IPS-15b (cell line): ENCODE measurements around the gene RAPGEF4.

Experiments used
- H3K27me3 ChIP-seq: one replicate; pipeline ENCODE4 v1.6.1; 2013; ENCODE audit warnings: low read length; ENCODE audit not compliant: control insufficient read depth, insufficient read depth
- H3K36me3 ChIP-seq: one replicate; pipeline ENCODE4 v1.6.1; 2013; ENCODE audit warnings: low read length; ENCODE audit not compliant: control insufficient read depth, insufficient read depth
- H3K4me1 ChIP-seq: one replicate; pipeline ENCODE4 v1.6.1; 2013; ENCODE audit warnings: mild to moderate bottlenecking, low read length; ENCODE audit not compliant: control insufficient read depth, insufficient read depth
- H3K4me3 ChIP-seq: one replicate; pipeline ENCODE4 v1.5.1; 2013; ENCODE audit warnings: low read depth, low read length
- H3K9ac ChIP-seq: one replicate; pipeline ENCODE4 v1.6.1; 2013; ENCODE audit warnings: low read depth, mild to moderate bottlenecking, low read length
- H3K9me3 ChIP-seq: one replicate; pipeline ENCODE4 v1.6.1; 2013; ENCODE audit warnings: mild to moderate bottlenecking, low read length; ENCODE audit not compliant: control insufficient read depth, insufficient read depth

The RAPGEF4 gene

DNA sequence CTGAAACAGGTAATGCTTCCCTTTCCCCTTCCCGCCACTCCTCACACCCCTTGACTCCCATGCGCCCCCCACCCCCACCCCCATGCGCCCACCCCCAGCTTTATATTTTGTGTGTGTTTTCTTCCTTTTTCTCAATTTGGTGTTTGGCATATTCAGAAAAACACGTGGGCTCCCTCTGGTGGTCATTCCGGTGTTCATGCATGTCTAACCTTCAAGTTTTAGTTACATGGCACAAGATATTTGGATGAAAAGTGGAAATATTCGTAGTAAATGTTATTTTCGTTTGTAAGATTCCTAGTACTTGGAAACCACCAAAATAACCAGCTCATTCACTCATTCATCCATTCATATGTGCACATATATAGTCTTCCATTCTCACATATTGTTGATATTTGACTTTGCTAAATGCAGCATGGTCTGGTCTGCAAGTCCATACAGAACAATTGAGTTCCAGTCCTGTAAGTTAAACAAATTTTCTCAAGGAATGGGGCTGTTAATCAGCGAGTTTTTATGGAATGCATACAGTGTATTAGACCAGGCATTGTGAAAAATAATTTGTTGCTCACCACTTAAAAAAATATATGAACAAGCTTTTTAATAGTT lies 196.4 kb downstream of the RAPGEF4 start:
- Histone ChIP-seq H3K4me1 (peaks cover 11% of the 10 kb centered on the region), H3K36me3 (no peaks in the 10 kb centered on the region), H3K27me3 (no peaks in the 10 kb centered on the region), H3K9ac (no peak overlapping the region), H3K4me3 (no peak overlapping the region), H3K9me3 (no peaks in the 10 kb centered on the region)

DNA sequence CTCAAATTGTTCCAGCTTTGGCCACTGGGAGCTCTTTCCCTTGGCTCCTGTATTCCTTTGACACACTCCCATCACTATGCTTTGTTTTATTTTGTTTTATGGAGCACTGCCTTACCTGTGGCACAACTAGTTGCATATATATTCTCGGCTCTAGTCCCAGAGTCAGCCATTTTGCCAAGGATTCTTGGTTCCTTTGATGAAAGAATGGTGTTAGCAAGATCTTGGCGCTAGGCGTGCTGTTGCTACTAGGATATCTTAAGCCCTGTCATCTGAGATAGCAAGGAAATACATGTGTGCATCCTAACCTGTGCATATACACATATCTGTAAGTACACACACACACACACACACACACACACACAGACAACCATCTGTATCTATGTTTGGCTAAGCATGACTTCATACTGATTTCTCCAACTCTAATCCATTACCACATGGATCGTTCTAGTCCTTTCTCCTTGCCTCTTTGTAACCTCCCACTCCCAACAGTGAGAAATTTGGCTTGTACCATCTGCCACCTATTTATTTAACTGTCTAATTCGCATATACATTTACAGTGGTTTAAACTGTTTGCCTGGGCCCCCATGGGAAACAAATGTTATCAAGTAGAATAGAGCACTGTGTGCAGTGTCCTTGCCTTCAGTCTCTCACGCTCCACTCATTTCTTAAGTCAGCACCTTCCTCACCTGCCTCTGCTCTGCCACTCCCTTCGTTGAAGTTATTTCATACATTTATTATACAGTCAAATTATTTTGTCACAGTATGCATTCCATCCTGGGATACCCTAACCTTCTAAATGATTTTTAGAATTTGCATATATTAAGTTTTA lies 202.5 kb downstream of the RAPGEF4 start:
- no peaks in the 10 kb centered on the region for H3K36me3 ChIP-seq
- H3K27me3 ChIP-seq, result no peaks in the 10 kb centered on the region
- no peaks in the 10 kb centered on the region for H3K4me1 ChIP-seq
- no peak overlapping the region for H3K9ac ChIP-seq
- H3K9me3 ChIP-seq, result no peaks in the 10 kb centered on the region
- H3K4me3 ChIP-seq, result no peak overlapping the region

DNA sequence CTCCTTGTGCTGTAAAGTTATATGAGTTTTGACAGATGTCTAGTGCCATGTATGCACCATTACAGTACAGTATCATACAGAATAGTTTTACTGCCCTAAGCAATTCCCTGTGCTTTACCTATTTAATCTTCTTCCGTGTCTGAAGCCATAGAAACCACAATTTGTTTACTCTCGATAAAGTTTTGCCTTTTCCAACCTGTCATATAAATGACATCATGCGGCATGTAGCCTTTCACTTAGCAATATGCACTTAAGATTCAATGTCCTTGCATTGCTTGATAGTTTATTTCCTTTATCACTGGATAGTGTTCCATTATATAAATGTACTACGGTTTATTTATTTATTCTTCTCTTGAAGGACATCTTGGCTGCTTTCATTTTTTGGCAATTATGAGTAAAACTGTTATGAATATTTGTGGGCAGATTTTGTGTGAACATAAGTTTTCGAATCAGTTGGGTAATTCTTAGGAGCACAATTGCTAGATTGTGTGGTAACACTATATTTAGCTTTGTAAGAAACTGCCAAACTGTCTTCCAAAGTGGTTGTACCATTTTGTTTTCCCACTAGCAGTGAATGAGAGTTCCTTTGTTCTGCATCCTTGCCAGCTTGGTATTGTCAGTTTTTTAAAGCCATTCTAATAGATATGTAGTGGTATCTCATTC lies 203.2 kb downstream of the RAPGEF4 start:
- H3K36me3 ChIP-seq, result no peaks in the 10 kb centered on the region
- no peaks in the 10 kb centered on the region for H3K4me1 ChIP-seq
- no peaks in the 10 kb centered on the region for H3K27me3 ChIP-seq
- no peak overlapping the region for H3K9ac ChIP-seq
- H3K9me3 ChIP-seq, result no peaks in the 10 kb centered on the region
- H3K4me3 ChIP-seq, result no peak overlapping the region

DNA sequence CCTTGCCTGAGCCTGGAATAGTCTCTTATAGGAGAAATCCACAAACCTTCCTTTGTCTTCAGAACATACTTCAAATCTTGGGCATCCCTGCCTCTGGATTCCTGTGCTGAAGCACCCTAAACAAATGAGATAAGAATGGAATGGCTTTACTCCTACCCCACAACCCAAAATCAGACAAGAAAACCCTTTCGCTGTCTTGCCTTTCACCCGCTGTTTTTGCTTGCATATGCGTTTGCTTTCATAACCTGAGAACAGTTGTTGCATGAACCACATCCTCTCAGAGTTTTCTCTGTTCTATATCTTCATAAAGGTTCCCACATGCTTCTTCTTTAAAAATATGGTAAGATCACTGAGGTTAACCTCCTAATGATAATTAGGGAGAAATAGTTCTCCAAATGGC lies 207.9 kb downstream of the RAPGEF4 start:
- no peaks in the 10 kb centered on the region for H3K9me3 ChIP-seq
- H3K4me3 ChIP-seq, result no peak overlapping the region
- H3K27me3 ChIP-seq, result no peaks in the 10 kb centered on the region
- H3K9ac ChIP-seq, result no peak overlapping the region
- peaks cover 16% of the 10 kb centered on the region for H3K4me1 ChIP-seq
- H3K36me3 ChIP-seq, result no peaks in the 10 kb centered on the region

DNA sequence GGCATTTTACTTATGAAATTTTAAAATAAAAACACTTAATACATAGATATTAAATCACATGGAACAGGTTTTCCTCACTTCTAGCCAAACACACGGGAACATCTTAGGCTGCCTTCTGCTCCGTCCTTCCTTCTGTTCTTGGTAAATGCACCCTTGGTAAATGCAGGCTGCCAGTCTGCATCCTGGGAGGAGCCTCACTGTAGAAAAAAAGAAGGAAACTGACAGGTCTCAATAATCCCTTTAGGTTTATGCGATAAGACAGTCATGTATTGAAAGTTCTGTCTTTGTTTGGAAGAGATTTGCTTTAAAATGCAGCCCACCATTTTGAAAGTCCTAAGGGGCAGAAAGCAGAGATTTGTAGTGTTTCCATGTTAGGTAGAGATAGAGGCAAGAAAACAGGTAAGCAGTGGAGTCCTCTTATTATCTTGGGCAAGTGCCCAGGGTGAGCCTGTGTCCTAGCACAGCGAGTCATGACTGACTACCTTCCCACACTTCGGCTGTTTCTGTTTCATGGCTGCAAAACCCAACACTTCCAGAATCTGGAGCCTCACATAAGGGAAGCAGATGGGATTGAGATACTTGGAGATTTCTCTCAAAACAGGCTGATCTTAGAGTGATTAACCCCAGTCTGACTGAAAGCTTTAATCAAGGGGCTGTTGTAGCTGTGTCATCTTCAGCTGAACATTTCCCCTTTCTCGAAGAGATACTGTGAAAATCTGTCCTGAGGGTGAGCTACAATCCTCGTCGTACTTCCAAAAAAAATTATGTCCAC lies 208.6 kb downstream of the RAPGEF4 start:
- Histone ChIP-seq H3K4me3 (no peak overlapping the region), H3K4me1 (peaks cover 16% of the 10 kb centered on the region), H3K9me3 (no peaks in the 10 kb centered on the region), H3K27me3 (no peaks in the 10 kb centered on the region), H3K36me3 (no peaks in the 10 kb centered on the region), H3K9ac (no peak overlapping the region)

DNA sequence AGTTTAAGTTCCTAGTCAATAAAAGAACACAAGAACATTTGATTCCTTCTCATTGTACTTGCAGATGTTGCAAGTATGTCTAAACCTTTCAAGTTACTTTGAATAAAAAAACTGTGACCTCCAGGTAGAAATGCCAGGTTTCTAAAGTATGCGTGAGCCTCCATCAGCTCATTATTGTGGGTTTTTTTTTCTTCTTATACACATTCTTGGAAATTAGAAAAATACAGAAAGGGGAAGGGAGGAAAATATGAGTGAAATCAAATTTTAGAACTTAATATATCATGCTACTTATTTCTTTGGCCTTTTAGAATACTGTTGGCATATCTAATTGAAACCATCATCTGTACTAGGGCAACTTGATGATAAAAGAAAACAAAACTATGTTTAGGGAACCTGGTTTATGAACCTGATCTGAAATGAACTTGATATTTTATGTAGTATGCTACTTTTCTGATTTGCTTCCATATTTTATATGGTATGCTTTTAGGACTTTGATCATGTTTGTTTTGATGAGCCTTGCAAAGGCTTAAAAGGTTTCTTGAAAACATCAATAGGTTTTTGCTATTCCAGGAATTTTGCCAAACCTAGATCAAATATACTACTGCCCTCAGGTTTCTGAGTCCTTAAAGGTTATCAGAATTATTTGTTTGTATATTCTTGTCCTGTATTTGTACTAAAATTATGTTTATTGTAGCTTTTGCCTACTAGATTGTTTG lies 209.3 kb downstream of the RAPGEF4 start:
- Histone ChIP-seq H3K36me3 (no peaks in the 10 kb centered on the region), H3K9ac (no peak overlapping the region), H3K27me3 (no peaks in the 10 kb centered on the region), H3K4me3 (no peak overlapping the region), H3K4me1 (peaks cover 16% of the 10 kb centered on the region), H3K9me3 (no peaks in the 10 kb centered on the region)

DNA sequence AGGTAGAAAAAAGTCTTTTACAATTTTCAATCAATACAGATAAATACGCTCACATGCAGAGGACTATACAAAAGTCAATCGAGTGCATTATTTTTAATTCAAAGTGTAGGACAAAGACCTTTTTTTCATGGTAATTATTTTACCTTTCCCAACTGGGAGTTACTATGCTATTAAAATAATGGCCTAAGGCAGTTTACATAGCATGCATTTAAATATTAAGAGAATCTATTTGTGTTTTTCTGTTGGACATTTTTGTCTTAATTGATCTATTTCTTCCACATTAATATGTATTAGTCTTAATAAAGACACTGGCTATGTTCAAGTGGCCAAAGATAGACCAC lies 209.8 kb downstream of the RAPGEF4 start:
- no peak overlapping the region for H3K9ac ChIP-seq
- no peaks in the 10 kb centered on the region for H3K27me3 ChIP-seq
- peaks cover 16% of the 10 kb centered on the region for H3K4me1 ChIP-seq
- H3K9me3 ChIP-seq, result no peaks in the 10 kb centered on the region
- H3K4me3 ChIP-seq, result no peak overlapping the region
- H3K36me3 ChIP-seq, result no peaks in the 10 kb centered on the region

DNA sequence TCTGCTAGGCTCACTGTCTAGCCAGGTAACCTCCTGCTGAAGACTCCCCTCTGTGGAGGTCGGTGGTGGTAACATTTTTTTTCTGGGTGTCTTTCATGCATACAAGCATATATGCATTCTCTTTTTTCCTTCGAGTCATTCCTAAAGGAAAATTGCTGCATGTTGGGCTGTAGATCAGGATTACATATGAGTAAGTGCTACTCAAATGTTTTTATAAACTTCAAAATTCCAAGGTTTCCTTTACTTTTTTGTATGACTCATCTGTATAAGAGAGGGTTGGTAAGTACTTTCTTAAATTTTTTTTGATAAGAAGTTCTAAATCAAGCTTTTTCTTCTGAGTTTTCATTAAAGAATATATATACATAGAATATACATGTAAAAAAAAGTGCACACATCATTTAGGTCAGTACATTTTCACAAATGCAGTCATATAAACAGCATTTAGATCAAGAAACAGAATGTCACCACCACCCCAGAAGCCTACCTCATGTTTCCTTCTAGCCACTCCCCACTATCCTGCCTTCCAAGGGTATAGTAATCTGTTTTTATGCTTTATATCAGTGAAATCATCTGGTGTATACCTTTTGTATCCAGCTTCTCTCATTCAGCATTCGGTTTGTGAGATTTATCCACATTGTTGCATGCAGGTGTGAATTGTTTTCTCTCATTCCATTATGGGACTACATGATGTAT lies 212.0 kb downstream of the RAPGEF4 start:
- Histone ChIP-seq H3K9me3 (no peaks in the 10 kb centered on the region), H3K4me1 (peaks cover 16% of the 10 kb centered on the region), H3K9ac (no peak overlapping the region), H3K27me3 (no peaks in the 10 kb centered on the region), H3K36me3 (no peaks in the 10 kb centered on the region), H3K4me3 (no peak overlapping the region)

DNA sequence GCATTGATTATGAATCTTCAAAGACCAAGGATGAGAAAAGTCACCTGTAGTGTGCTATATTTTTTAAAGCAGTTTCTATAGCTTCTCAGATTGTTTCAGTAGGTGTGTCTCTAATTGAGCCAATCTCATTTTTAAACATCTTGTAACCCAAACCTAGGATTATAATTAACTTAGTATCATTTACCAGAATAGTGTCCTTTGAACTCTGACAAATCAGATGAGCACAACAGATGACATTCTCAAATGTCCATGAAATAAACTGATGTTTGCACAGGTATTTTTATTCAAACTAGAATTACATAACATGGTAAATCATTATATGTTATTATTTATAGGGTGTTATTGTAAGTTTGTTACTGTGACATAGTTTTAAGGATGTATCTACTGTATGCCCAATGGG lies 213.9 kb downstream of the RAPGEF4 start:
- no peaks in the 10 kb centered on the region for H3K9me3 ChIP-seq
- no peaks in the 10 kb centered on the region for H3K27me3 ChIP-seq
- peaks cover 11% of the 10 kb centered on the region for H3K4me1 ChIP-seq
- no peak overlapping the region for H3K4me3 ChIP-seq
- H3K9ac ChIP-seq, result no peak overlapping the region
- H3K36me3 ChIP-seq, result no peaks in the 10 kb centered on the region

DNA sequence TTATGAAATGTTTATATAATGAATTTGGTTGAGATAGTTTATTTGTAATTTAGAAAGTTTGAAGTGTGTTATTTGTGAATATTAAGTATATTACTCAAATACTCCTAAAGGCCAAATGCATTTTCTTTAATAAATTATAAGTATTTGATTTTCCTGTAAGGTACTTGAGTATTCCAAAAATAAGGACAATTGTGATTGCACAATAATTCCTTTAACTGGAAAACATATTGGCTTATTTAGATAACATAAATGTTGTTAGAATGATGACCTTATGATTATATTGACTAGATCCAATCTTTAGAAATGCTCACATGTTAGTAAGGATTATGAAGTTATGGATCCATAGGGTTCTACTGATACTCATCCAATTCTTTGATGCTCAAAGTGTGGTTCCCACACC lies 214.9 kb downstream of the RAPGEF4 start:
- H3K9me3 ChIP-seq, result no peaks in the 10 kb centered on the region

DNA sequence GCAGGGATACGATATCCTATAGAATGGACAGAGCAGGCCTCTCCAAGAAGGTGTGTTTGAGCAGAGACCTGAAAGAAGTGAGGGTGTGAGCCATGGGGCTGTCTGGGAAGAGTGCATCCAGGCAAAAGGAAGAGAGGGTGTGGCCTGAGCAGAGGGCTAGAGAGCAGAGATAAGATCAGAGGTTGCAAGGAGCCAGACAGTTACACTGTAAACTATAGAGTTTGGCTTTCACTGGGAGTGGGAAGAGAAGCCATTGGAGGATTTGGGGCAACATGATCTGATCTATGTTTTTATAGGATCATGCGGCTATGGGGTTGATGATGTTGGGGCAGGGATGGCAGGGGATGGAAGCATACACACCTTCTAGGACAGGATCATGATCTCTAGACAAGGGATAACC lies 215.9 kb downstream of the RAPGEF4 start:
- no peaks in the 10 kb centered on the region for H3K4me1 ChIP-seq
- H3K4me3 ChIP-seq, result no peak overlapping the region
- no peak overlapping the region for H3K9ac ChIP-seq
- H3K9me3 ChIP-seq, result no peaks in the 10 kb centered on the region
- H3K27me3 ChIP-seq, result no peaks in the 10 kb centered on the region
- no peaks in the 10 kb centered on the region for H3K36me3 ChIP-seq

More for the DNA sequence above, 214.9 kb downstream of the RAPGEF4 start:
- Histone ChIP-seq H3K36me3 (no peaks in the 10 kb centered on the region), H3K4me1 (peaks cover 4% of the 10 kb centered on the region), H3K27me3 (no peaks in the 10 kb centered on the region), H3K4me3 (no peak overlapping the region), H3K9ac (no peak overlapping the region)
